ENCODE results near the gene CALML4. TPM values are rescaled to one million over a fixed set of nuclear protein-coding genes. Genes with fewer than 3 reads are reported as not detected.

CALML4 gene
- total RNA-seq, 1 donor from 2014 or later, result 1.3 TPM

GRCh38 chr15:68145706-68146105, 59.4 kb downstream of the CALML4 start:
- no peak for DNase-seq (ENCODE audit: low read depth)

- DNase-seq (ENCODE audit: low read depth), result no peak
Measured at GRCh38 chr15:68143785-68144184, 61.3 kb downstream of the CALML4 start.

GRCh38 chr15:68143129-68143528, 62.0 kb downstream of the CALML4 start:
- DNase-seq (ENCODE audit: low read depth), result no peak

Other genes with a start within 250 kb of the CALML4 start
- gene PIAS1, start 151.0 kb downstream of the CALML4 start, total RNA-seq, result 5.4 and 16.6 TPM in 2 replicates
- 3.3 and 6.6 TPM in 2 replicates for gene CLN6, start 24.4 kb upstream of the CALML4 start, total RNA-seq
- 54.1 and 56.3 TPM in 2 replicates for gene FEM1B, start 72.4 kb upstream of the CALML4 start, total RNA-seq
- under 0.01 and 9.2 TPM in 2 replicates for gene ITGA11, start 226.8 kb upstream of the CALML4 start, total RNA-seq